GM12864 (cell line): ENCODE measurements around the gene RGN.

ENCODE experiments used
- DNase-seq: peaks from one replicate; pipeline ENCODE4 v3.0.0-alpha.2; 2011; ENCODE audit warnings: low read depth
- H3K4me3 ChIP-seq: 2 replicates; pipeline ENCODE4 v1.5.1; 2011; ENCODE audit warnings: mild to moderate bottlenecking, low read depth, low read length, control low read depth
- TF ChIP-seq, protein P1 (sequence below): IDR thresholded peaks from 2 replicates; pipeline ENCODE4 v1.5.1; 2011; ENCODE audit warnings: low read depth, mild to moderate bottlenecking, moderate library complexity, low read length, control low read depth, inconsistent platforms; ENCODE audit errors: missing control alignments

RGN gene

GRCh38 chrX:47078129-47079043, at the start of gene RGN:
RGN (plus strand) TSS chrX:47078443; CDS start chrX:47081145, 2,702 bp downstream.
- DNase-seq, result no peak
- no peak within 1 kb of the TSS for H3K4me3 ChIP-seq
- TF ChIP-seq, protein P1, sequence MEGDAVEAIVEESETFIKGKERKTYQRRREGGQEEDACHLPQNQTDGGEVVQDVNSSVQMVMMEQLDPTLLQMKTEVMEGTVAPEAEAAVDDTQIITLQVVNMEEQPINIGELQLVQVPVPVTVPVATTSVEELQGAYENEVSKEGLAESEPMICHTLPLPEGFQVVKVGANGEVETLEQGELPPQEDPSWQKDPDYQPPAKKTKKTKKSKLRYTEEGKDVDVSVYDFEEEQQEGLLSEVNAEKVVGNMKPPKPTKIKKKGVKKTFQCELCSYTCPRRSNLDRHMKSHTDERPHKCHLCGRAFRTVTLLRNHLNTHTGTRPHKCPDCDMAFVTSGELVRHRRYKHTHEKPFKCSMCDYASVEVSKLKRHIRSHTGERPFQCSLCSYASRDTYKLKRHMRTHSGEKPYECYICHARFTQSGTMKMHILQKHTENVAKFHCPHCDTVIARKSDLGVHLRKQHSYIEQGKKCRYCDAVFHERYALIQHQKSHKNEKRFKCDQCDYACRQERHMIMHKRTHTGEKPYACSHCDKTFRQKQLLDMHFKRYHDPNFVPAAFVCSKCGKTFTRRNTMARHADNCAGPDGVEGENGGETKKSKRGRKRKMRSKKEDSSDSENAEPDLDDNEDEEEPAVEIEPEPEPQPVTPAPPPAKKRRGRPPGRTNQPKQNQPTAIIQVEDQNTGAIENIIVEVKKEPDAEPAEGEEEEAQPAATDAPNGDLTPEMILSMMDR, result no peak

- DNase-seq, result peak; percentile 5
- H3K4me3 ChIP-seq, result no peak overlapping the region
- TF ChIP-seq, protein P1, result peak; percentile 27
Observed at GRCh38 chrX:47030339-47030738, 47.9 kb upstream of the RGN start.

DNA sequence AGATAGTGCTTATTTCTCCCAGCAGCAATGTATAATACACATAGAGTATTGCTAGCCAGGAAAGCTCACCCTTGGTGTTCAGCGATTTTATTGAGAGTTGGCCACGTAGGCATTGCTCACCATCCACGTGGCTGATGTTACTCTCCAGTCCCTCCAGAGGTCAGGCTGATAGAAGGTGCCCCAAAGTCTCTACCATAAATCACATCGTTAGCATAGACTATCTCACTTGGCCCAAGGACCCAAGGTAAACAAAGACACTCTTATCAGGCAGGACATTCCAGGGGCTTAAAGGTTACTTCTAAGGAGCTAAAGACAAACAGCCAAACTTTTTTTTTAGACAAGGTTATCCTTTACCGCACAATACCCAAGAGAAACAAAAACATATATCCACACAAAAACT, 30.3 kb upstream of the RGN start:
- no peak for DNase-seq
- TF ChIP-seq, protein P1, result no peak
- no peak overlapping the region for H3K4me3 ChIP-seq

GRCh38 chrX:47059142-47059874, 18.9 kb upstream of the RGN start:
- no peak overlapping the region for H3K4me3 ChIP-seq
- no peak for DNase-seq
- TF ChIP-seq, protein P1, result no peak

GRCh38 chrX:47060708-47061107, 17.5 kb upstream of the RGN start:
- TF ChIP-seq, protein P1, result no peak
- no peak for DNase-seq
- H3K4me3 ChIP-seq, result no peak overlapping the region

DNA sequence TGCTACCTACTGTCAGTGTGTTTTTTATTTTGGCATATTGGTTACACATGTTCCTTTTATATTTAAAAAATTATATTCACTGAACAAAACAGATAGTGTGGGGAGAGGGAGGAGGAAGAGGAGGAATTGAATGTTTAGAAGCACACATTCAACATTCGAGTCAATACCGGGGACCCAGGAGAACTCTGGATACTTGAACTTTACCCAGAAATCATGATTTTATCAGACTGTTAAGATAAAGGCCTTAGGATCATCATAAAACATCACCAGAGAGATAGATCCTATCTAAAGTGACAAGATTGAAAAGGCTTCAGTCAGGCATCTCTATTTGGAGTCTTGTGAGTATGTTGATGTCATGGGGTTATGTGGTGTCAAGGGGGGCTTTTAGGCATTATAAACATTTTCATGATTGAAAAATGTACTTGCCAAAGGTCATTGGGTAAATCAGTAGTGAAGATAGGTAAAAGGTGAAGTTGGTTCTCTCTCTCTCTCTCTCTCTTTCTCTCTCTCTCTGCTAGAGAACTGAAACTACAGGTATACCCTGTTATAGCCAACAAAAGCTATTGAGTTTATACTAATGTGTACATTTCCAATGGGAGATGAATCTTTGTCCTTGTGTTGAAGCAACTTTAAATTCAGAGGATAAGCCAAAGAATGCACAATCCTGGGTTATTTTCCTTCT, 16.9 kb upstream of the RGN start:
- no peak overlapping the region for H3K4me3 ChIP-seq
- DNase-seq, result no peak
- TF ChIP-seq, protein P1, result no peak
